Measurements from ENCODE around the gene UBE2Q1.

The UBE2Q1 gene

DNA sequence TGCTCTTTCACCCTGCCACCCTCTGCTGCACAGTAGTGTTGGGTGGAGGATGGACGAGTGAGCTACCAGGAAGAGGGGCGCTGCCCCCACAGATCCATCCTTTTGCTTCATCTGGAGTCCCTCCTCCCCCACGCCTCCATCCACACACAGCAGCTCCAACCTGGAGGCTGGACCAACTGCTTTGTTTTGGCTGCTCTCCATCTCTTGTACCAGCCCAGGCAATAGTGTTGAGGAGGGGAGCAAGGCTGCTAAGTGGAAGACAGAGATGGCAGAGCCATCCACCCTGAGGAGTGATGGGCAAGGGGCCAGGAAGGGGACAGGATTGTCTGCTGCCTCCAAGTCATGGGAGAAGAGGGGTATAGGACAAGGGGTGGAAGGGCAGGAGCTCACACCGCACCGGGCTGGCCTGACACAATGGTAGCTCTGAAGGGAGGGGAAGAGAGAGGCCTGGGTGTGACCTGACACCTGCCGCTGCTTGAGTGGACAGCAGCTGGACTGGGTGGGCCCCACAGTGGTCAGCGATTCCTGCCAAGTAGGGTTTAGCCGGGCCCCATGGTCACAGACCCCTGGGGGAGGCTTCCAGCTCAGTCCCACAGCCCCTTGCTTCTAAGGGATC lies 17.6 kb upstream of the UBE2Q1 start:
- DNase-seq, result no peak

DNA sequence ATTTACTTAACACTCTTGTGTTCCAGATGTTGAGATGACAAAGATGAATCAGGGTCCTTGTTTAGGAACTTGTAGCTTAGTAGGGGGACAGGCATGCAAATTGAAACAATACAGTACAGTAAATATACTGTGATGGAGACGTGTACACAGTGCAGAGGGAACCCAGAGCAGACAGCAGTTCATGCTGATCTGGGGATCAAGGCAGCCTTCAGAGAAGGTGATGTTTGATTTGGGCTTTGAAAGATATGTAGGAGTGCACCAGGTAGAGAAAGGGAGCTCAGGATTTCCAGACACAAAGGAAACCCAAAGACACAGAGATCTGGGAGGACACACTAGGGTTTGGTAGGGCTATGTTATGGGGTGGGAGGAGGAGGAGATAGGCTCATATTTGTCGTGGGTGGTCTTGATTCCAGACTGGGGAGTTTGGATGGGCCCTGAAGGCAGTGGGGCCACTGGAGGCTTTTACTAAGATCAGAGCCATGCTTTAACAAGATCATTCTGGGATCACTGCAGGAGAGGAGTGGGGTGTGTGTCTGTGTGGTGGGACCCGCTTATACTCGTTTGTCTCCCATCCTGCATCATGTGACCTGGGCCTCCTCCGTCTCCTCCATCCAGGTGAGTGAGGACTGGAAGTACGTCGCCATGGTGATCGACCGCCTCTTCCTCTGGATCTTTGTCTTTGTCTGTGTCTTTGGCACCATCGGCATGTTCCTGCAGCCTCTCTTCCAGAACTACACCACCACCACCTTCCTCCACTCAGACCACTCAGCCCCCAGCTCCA lies 16.9 kb upstream of the UBE2Q1 start:
- no peak for DNase-seq

DNA sequence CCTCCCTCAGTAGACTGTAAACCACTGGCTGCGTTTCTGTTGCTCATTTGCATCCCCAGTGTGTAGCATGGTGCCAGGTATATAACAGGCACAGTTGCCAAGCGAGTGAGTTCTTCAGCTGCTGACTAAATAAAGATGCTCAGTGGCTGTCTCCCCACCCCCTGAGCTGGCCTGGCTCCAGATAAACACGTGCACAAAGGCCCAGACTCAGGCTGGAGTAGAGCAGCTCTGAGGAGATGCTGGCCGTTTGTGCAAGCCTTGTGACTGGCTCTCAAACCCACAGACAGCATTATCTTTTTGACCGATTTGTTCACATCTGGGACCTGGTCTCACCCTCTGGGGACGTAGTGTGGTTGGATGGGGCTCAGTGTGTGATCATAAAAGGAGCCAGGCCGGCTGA lies 16.3 kb upstream of the UBE2Q1 start:
- no peak for DNase-seq

DNA sequence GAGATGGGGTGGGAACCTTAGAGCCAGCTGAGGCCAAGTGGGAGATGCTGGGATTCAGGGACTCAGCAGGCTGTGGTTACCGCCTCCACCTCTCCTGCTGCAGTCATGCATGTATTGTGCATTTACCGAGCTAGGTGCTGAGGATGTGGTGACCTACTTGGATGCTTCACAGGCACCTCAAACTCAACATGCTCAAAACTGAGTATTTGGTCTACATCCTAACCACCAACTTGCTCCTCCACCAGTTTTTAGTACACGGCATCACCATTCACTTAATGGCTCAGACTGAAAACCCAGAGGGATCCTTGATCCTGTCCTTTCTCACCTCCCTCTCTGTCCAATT lies 14.7 kb upstream of the UBE2Q1 start:
- DNase-seq, result no peak

DNA sequence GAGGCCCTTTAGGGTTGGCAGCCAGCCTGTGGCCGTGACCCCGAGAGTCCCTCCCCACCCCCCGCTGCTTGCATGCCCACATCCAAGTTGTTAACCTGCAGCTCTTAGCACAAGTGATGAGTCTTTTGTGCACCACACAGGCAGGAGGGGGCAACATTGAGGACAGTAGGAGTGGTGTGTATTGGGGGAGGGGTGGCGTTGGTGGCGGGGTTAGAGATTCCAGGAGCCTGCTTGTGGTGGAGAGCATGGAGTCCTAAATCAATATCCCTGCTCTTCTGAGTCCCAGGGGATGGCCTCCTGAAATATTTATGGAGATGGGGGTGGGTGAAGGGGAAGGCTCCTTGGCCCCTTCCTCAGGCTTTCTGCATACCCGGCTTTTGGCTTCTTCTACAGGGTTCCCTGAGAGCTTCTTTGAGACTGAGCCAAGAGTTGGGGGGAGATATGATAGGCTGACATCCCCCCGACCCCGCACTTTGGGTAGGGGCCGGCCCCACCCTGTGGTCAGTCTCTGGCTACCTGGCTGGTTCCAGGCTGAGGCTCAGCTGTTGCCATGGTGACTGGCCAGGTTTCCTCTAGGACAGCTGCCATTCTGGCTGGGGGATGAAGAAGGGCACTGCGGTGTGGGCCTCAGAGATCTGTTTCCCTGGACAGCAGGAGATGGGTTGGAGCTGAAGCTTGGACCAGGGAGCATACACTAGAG lies 14.2 kb upstream of the UBE2Q1 start:
- no peak for DNase-seq

DNA sequence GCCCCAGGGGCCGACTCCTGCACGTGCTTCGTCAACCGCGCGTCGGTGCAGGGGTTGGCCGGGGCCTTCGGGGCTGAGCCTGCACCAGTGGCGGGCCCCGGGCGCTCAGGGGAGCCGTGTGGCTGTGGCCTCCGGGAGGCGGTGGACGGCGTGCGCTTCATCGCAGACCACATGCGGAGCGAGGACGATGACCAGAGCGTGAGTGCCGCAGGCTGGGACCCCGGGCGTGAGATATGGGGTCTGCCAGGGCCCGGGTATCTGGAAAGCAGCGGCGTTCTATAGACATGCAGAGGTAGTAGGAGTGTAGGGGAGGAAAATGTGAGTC lies 13.5 kb upstream of the UBE2Q1 start:
- DNase-seq, result no peak

DNA sequence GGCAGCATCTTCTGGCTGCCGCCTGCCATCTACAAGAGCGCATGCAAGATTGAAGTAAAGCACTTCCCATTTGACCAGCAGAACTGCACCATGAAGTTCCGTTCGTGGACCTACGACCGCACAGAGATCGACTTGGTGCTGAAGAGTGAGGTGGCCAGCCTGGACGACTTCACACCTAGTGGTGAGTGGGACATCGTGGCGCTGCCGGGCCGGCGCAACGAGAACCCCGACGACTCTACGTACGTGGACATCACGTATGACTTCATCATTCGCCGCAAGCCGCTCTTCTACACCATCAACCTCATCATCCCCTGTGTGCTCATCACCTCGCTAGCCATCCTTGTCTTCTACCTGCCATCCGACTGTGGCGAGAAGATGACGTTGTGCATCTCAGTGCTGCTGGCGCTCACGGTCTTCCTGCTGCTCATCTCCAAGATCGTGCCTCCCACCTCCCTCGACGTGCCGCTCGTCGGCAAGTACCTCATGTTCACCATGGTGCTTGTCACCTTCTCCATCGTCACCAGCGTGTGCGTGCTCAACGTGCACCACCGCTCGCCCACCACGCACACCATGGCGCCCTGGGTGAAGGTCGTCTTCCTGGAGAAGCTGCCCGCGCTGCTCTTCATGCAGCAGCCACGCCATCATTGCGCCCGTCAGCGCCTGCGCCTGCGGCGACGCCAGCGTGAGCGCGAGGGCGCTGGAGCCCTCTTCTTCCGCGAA lies 12.9 kb upstream of the UBE2Q1 start:
- DNase-seq, result no peak

DNA sequence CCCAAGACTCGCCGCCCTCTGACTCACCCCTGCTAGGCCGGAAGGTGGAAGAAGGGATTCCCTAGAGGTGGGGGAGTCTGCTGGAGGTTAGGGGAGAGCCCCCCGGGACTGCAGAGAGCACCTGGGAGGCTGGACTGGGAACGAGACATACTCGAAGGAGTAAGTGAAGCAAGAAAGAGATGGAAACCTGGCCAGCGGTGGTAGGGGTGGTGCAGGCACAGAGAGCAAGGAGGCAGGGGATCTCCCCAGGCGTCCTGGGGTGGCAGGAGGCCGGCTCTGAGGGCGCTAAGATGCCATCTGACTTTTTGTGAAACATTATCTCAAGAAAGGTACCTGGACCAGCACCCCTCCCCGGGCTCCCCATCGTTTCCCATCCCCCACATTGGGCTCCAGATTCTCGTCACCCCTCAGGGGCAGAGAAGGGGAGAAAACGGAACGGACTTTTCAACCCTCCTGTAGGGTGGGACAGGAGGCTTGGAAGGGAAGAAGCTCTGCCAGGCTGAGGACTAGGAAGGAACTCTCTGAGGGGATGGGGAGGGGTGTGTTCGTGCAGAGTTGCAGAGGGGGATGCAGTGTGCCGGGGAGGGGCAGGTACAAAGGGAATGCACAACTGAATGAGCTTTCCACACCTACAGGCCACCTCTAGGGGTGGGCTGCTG lies 9.8 kb upstream of the UBE2Q1 start:
- no peak for DNase-seq

DNA sequence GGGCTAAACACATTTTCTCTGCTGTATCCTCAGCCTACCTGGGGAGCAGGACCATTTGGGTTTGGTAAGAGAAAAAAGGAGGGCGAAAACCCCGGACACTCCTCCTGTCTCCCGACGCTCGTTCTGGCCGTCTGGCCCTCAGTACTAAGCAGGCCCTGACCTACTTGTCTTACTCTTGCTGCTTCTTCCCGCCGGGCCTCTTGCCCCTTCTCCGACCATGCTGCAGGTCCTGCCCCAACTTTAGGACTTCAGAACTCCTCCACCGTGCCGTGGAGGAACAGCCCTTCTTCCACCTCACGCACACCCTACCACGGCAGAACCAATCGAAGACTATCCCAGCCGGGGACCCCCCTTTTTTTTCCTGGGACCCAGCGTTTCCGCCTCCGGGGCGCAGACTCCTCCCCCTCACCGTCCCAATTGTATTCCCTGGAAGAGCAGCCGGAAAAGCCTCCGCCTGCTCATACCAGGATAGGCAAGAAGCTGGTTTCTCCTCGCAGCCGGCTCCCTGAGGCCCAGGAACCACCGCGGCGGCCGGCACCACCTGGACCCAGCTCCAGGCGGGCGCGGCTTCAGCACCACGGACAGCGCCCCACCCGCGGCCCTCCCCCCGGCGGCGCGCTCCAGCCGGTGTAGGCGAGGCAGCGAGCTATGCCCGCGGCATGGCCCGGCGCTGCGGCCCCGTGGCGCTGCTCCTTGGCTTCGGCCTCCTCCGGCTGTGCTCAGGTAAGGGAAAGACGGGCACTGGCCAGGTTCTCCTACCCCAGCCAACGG lies 9.1 kb upstream of the UBE2Q1 start, which contains the start of gene CHRNB2:
CHRNB2 (plus strand) TSS at position 393 of the 771 bp plus-strand sequence; CDS start at position 660, 267 bp downstream.
- DNase-seq, result no peak

DNA sequence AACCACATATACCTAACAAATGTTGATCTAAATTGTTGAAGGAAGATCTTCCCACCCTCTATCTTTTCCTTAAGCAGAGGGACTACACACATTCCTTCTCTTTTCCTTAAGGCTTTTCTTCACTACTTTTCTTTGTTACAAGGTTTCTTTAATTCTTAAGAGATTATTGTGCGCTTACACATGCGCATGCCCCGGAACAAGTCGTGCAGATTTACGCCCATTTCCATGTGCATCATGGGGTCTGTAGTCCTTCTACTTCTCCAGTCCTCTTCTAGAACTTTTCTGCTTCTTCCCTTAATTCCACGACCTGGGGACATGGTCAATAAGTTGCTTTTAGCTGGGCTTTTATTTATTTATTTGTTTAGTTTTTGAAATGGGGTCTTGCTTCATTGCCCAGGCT lies 7.4 kb upstream of the UBE2Q1 start:
- DNase-seq, result no peak

DNA sequence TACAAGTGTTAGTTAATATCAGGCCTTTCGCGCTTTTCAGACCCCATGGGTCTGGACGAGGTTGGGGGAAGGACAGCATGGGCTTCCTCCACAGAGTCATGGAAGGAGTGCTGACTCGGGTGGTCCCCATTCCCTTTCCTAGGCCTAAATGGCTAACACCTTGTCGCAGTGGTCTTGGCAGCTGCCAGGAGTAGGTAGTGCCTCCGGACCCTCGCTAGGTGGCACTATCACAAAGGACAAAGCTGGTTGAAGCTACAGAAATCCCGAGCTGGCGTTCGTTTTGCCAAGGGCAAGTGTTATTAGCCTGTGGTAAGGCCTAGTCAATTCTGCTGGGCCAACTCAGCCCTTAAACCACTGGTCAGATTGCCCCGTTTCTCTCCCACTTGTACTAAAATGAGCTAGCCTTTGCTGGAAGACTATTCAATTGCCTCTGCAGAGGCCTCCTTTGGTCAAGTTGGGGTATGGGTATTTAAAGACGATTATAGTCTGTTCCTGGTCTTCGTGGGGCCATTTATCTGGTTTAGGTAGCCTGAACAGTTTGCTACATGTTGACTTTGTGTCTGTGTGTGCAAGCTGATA lies 1.1 kb upstream of the UBE2Q1 start:
- DNase-seq, result peak; percentile 80

DNA sequence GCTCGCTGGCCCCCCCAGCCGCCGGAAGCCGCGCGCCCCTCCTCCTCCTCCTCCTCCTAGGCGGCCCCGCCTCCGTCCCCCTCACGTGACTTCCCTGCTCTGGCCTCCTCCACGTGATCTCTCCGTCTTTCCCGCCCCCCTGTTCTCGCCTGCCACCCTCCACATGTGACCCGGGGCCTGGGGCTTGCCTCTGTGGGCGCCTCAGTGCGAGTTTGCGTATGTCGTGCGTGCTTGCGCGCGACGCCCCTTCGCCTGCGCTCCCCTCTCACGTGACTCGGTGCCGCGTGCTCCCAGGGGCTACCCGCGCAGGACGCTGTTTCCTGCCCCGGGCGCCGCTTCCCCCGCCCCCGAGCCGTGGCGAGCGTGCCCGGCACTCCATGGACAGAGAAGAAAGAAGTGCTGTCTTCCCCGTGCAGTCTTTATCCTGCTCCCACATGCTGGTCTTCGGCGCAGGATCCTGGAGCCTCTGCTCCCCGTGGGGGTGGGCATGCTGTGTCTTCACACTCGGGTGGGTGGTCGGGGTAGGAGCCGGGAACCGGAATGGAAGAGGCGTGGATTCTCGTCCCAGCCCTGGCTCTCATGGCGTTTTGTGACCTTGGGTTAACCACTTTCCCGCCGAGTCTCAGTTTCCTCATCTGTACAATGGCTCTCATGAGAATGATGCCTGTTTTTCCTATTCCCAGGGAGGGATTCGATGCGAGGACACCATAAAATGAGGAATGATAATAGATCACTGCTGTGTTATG lies 431 bp upstream of the UBE2Q1 start:
- DNase-seq, result peak; percentile 99

DNA sequence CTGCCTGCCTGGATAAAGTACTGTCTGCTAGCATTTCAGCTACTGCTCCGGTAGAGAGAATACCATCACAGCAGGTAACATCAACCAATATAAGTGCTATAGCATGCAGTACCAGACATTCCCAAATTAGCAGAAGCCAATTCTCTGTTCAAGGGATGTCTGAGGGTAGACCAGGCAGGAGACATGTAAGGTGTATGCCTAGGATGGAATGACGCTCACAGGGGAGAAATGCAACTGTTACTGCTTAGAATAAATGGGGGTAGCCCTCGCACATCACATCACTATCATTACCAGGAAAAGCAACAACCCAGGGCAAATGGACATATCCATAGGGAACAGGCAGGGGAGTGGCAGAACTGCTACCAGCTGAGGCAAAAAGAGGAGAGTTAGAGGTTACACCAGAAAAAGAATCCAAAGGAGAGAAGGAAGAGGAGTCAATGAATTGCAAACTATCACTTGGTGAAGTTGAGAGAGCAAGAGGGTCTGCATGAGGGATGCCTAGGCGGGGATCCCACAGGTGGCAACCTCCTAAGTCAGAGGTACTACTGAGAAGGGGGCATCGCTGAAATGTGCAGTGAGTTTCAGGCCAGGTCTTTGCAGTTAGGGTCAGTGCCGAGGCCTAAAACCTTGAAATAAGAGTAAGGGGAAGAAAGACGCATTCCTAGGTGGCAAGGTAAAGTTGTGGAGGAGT lies 1.1 kb downstream of the UBE2Q1 start:
- no peak for DNase-seq

DNA sequence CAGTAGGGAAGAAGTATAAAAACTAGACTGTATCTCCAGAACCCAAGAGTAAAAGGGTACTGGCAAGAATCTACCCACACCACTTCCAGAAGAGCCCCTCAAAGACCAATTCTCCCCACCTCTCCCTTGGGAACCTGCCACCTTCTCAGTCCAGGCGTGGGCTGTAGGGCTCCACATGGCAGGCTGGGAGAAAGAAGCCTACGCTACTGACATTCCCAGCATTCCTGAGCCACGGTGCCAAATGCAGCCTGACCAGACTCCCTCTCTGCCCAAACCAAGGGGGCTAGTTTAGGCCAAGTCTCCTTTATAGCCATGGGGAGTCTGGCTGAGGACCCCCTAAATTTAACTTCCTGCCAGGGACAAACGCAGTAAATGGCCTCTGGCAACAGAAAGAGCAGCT lies 2.0 kb downstream of the UBE2Q1 start:
- DNase-seq, result no peak

DNA sequence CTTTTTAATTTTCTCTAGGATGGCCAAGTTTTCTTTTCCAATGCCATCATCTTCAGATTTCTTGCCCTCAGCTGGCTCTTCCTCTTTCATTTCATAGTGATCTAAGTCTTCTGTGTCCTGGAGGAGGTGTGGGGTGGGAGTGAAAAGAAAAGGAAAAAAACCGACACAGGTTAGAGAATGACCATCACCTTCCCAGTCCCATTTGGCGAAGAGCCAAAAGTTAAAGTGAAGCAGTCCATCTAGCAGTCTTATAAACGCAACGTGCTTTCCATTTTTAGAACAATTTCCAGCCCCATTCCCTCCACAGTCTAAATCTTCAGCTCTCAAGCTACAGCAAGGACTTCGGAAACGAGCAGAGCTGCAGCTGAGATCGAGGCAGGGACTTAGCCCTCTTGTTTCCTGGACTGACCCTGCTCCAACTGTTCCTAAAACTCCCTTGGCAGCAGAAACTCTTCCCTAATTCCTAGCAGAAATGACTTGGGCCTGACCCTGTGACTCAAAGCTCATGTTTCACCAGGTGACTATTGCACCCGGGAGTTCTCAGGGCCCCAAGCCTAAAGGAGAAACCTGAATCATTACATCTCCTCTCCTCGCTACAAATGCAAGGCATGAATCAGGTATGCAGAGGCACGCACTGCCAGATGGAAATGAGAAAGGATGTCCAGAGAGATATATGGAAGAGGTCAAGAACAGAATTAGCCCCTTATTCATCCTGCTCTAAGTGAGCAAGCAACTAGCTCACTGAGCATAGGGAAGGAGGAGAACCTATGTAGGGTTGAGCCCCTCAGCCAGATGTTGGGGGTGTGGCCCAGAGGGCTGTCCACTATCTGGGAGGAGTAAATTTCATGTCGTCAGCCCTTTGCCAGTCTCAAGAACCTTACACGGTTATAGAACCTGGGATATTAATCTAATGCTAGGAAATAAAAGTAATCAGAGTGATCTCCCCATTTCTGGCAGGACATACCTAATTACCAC lies 5.1 kb downstream of the UBE2Q1 start:
- DNase-seq, result no peak

DNA sequence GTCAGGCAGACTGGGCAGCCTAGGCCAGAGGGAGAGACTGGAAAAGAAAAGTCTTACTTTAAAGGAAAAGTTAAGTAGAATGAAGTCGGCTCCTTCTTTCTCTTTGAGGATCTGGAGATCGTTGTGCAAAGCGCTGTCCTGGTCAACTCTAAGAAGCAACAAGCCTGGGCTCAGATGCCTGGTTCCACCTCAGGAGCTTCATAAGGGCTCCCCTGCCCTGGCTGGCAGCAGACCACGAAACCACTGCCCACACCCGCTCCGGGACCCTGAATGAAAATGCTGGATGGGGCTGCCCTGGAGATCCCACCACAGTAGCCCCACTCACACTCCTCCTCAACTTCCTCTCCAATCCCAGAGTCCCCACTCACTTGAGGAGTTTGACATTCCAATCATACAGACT lies 6.4 kb downstream of the UBE2Q1 start:
- no peak for DNase-seq

DNA sequence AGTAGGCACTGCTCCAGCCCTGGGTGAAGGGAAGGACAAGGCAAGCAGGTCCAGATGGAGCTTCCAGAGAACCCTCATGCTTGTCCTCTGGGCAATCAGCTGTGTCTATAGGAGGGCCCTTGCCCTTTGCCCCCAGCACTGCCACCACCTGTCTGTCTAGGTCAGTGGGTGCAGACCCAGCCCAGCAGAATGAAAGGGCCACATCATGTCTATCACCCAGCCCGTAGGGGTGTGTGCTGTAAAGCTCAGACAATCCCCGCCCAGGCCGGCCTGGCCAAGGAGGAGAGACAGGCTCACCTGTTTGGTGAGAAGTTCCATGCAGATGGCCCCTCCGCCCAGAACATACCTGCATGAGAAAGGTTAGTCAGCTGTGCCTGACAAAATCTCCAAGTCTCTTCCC lies 7.0 kb downstream of the UBE2Q1 start:
- no peak for DNase-seq

DNA sequence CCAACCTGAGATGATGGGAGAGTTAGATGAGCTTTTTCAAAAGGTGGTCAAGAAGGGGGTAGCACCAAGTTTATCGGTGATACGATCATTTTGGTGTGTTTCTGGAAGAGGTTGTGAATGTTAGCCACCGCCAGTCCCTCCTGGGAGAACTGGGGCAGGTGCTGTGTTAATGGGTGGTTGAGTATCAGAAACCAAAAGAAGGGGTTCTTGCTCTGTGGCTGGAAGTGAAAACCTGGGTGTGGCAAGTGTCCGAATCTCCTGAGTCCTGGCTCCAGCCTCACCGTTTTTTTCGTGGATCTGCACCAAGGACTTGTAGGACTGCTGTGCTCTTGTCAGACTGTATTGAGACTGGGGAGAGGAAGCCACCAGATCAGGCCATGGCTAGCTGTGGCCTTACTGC lies 7.8 kb downstream of the UBE2Q1 start:
- DNase-seq, result no peak

DNA sequence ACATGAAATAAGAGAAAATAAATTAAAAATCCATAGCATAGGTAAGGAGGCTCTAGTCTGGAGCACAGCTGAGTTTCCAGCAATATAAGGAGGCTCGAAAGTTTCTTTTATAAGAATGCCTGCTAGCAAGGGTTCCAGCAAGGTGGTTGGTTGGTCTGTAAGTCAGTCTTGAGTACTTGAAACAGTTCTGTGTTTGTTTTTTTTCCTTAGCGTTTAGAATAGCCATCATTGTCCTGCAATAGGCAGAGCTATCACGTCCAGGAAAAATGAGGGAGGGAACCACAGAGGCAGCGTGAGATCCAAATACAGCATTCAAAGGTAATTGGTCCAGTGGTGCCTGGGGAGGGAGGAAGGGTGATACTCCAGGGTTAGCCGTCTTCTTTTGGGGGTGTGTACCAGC lies 8.4 kb downstream of the UBE2Q1 start:
- no peak for DNase-seq

Data from NK-92 treated with Interleukin-12 subunit alpha and Interleukin-12 subunit beta, amount 100 ng/mL, for 24 hours (cell line).